AG10803 (cell line): ENCODE measurements around the gene B3GNT2.
"Not testable (repeated sequence)": the region's sequence is repeated elsewhere in the genome, so short reads cannot be mapped to it uniquely, and the experiment has no call there.

Experiments
- DNase-seq: peaks from one replicate; pipeline ENCODE4 v3.0.0; 2010; ENCODE audit warnings: low read depth
- H3K4me3 ChIP-seq: 2 replicates; pipeline ENCODE4 v1.5.1; 2011; ENCODE audit warnings: mild to moderate bottlenecking, low read length, control low read depth
- CTCF ChIP-seq: conservative IDR thresholded peaks from 2 replicates; pipeline ENCODE4 v1.5.1; 2011; ENCODE audit warnings: mild to moderate bottlenecking, low read length, control low read depth, inconsistent platforms

B3GNT2 gene

GRCh38 chr2:62195421-62196277, at the start of gene B3GNT2:
B3GNT2 (plus strand) TSS chr2:62196115; CDS start chr2:62222221, 26,106 bp downstream.
- peak within 1 kb of the TSS; percentile 91 for H3K4me3 ChIP-seq
- no peak for TF ChIP-seq CTCF
- DNase-seq = peak; percentile 65

- not testable (repeated sequence) for DNase-seq, H3K4me3 ChIP-seq
Measured at GRCh38 chr2:62146790-62147189, 49.1 kb upstream of the B3GNT2 start.

- no peak overlapping the region for H3K4me3 ChIP-seq
- no peak for TF ChIP-seq CTCF
- DNase-seq = peak; percentile 83
Measured at GRCh38 chr2:62147610-62148301, 48.2 kb upstream of the B3GNT2 start.

GRCh38 chr2:62149708-62150107, 46.2 kb upstream of the B3GNT2 start:
- no peak overlapping the region for H3K4me3 ChIP-seq
- DNase-seq = peak; percentile 96
- TF ChIP-seq CTCF = no peak

- DNase-seq = no peak
- H3K4me3 ChIP-seq = no peak overlapping the region
- no peak for TF ChIP-seq CTCF
Measured at GRCh38 chr2:62150597-62151305, 45.2 kb upstream of the B3GNT2 start.

- no peak overlapping the region for H3K4me3 ChIP-seq
- no peak for TF ChIP-seq CTCF
- no peak for DNase-seq
Measured at GRCh38 chr2:62151306-62151638, 44.6 kb upstream of the B3GNT2 start.

GRCh38 chr2:62152000-62152399, 43.9 kb upstream of the B3GNT2 start:
- DNase-seq = peak; percentile 26
- TF ChIP-seq CTCF = no peak
- H3K4me3 ChIP-seq = no peak overlapping the region
